GOT3 (cell line): Measurements from ENCODE around the gene PCCA.

Source experiments
- DNase-seq: peaks from one replicate; lab custom pipeline; 2025; ENCODE audit warnings: mixed read lengths; lab: John Stamatoyannopoulos, UW

The PCCA gene

GRCh38 chr13:100527644-100528043, 438.8 kb downstream of the PCCA start:
- DNase-seq = no peak

GRCh38 chr13:100528353-100528752, 439.5 kb downstream of the PCCA start:
- DNase-seq = no peak

GRCh38 chr13:100528820-100529219, 439.9 kb downstream of the PCCA start:
- DNase-seq = no peak

- DNase-seq = no peak
Observed at GRCh38 chr13:100529666-100530377, 440.9 kb downstream of the PCCA start.

GRCh38 chr13:100530671-100531213, 441.8 kb downstream of the PCCA start:
- no peak for DNase-seq

- DNase-seq = no peak
Observed at GRCh38 chr13:100532090-100532766, 443.3 kb downstream of the PCCA start.

GRCh38 chr13:100532836-100533435, 444.0 kb downstream of the PCCA start:
- no peak for DNase-seq

- DNase-seq = no peak
Observed at GRCh38 chr13:100533588-100534041, 444.7 kb downstream of the PCCA start.

GRCh38 chr13:100534147-100534843, 445.4 kb downstream of the PCCA start:
- no peak for DNase-seq

- DNase-seq = no peak
Observed at GRCh38 chr13:100534911-100535310, 446.0 kb downstream of the PCCA start.

GRCh38 chr13:100535426-100536135, 446.7 kb downstream of the PCCA start:
- no peak for DNase-seq

- DNase-seq = no peak
Observed at GRCh38 chr13:100536643-100537180, 447.8 kb downstream of the PCCA start.

GRCh38 chr13:100537486-100537885, 448.6 kb downstream of the PCCA start:
- DNase-seq = no peak

- DNase-seq = no peak
Observed at GRCh38 chr13:100537951-100538462, 449.1 kb downstream of the PCCA start.

- no peak for DNase-seq
Observed at GRCh38 chr13:100540621-100541020, 451.7 kb downstream of the PCCA start.

GRCh38 chr13:100541897-100542825, 453.3 kb downstream of the PCCA start:
- no peak for DNase-seq

GRCh38 chr13:100542826-100543156, 453.9 kb downstream of the PCCA start:
- no peak for DNase-seq

- DNase-seq = no peak
Observed at GRCh38 chr13:100543872-100544602, 455.1 kb downstream of the PCCA start.
